COLO829 (cell line): ENCODE results near the gene NEK10.
"Not testable (repeated sequence)": the region's sequence is repeated elsewhere in the genome, so short reads cannot be mapped to it uniquely, and the experiment has no call there.

Source experiments
- DNase-seq: peaks from one replicate; pipeline ENCODE4 v3.0.0; 2012; ENCODE audit warnings: low spot score

Gene NEK10

DNA sequence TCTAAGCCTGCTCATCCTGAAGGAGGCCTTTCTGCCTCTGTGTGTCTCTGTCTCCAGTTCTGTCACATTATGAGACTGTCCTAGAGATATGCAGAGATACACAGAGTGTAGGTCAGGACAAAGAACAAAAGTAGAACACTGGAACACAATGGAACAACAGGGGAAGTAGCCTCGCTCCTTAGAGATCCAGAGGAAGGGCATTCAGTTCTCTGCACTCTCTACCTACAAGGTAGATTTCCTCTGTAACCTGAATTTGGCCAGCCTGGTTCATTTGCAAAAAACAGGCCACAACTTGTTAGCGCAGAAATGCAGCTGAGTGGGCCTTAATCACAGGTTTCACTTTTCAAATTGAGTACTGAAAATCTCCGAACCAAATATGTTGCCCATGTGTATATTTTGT lies 19.4 kb downstream of the NEK10 start:
- no peak for DNase-seq

GRCh38 chr3:27345959-27346865 lies 23.0 kb downstream of the NEK10 start:
- no peak for DNase-seq

DNA sequence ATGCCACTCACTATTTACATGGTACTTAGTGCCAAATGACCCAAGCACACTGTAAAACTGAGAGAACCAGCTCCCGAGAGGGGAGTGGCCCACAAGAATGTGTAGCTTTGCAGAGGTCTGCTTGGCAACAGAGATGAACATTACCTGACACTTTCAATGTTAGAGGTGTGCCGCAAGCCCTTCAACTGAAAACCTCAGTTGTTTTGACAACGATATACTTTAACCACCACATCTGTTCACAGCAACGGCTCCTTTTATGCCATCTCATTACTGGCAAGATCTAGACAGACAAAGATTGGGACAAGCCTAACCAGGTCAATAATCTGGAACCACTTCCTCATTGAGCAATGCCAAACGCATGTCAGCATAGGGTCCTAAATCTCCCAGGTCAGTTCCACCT lies 23.7 kb downstream of the NEK10 start:
- no peak for DNase-seq

- no peak for DNase-seq
These were observed 24.1 kb downstream of the NEK10 start for GRCh38 chr3:27345045-27345444.

DNA sequence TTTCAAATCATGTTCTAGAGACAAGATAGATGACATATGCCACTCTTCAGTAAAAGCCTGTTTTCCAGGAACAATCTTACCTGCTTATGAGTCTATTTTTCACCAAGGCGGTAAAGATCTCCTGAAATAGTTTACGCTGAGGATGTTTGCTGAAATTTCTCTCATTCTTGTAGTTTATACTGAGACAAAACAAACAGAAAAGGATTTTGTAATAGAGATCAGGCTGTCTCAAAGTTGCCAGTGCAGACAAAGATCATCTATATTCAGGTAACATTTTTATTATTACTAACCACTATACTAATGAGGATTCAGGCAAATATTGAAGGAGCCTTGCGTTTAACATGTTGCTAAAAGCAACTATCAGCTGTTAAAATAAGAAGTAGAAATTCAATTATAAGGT lies 25.0 kb downstream of the NEK10 start:
- DNase-seq: no peak

DNA sequence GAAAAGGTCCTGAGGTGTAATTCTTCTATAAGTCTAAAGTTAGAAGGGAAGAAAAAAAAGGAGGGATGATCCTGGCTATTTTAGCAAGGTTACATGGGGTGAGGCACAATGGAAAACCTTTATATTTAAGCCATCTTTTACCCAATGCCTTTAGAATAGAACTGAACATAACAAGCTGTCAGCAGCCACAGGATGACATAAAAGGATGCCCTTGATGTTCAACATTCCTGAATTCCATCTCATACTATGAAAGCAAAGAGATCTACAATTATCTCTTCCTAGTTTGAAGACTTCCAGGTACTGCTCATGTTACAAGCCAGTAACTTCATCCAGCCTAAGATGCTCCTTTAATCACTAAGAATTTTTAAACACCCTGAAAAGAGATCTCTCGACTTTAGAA lies 26.9 kb downstream of the NEK10 start:
- DNase-seq: no peak

- no peak for DNase-seq
These were observed 28.6 kb downstream of the NEK10 start for GRCh38 chr3:27340534-27340933.

GRCh38 chr3:27335571-27335970 lies 33.6 kb downstream of the NEK10 start:
- DNase-seq: no peak

GRCh38 chr3:27333843-27334242 lies 35.3 kb downstream of the NEK10 start:
- DNase-seq: no peak

- not testable (repeated sequence) for DNase-seq
These were observed 40.0 kb downstream of the NEK10 start for GRCh38 chr3:27328982-27329762.

- DNase-seq: peak; percentile 82
These were observed 42.3 kb downstream of the NEK10 start for GRCh38 chr3:27326629-27327545.

DNA sequence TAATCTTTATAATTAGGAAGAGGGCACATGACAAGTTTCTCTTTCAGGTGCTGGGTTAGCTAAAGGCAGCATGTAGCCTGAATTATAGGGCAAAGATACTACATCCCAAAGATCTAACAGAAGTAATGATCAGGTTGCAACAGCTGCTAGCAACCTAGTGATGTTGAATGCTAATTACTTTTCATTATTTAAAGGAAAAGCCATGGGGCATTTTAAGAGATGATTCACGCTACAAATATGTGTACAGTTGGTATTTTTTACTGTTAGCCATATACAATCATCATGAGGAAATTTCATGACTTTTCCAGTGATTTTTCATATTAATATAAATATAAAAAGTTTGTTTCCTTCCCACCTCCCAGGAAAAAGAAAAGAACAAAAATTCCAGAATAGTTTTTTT lies 43.0 kb downstream of the NEK10 start:
- peak; percentile 53 for DNase-seq

DNA sequence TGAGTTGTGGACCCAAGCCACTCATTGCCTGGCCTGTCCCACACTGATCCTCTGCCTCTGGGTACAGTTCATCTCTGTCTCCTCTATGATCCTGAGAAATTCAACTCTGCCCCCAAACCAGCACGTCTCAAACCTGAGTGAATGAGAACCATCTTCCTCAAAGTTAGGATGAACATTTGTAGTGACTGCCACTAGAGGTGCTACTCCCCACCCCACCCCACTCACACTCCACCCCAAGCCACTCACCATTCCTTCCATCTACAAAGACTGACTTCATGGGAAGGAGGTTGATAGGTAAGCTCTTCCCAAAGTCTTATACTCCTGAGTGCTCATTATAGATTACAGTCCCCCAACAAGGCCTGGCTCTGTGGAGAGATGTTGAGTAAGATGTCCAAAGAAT lies 43.8 kb downstream of the NEK10 start:
- DNase-seq: no peak

- no peak for DNase-seq
These were observed 44.5 kb downstream of the NEK10 start for GRCh38 chr3:27324686-27325085.

- DNase-seq: no peak
These were observed 46.1 kb downstream of the NEK10 start for GRCh38 chr3:27323087-27323570.

GRCh38 chr3:27322634-27323033 lies 46.5 kb downstream of the NEK10 start:
- DNase-seq: no peak

DNA sequence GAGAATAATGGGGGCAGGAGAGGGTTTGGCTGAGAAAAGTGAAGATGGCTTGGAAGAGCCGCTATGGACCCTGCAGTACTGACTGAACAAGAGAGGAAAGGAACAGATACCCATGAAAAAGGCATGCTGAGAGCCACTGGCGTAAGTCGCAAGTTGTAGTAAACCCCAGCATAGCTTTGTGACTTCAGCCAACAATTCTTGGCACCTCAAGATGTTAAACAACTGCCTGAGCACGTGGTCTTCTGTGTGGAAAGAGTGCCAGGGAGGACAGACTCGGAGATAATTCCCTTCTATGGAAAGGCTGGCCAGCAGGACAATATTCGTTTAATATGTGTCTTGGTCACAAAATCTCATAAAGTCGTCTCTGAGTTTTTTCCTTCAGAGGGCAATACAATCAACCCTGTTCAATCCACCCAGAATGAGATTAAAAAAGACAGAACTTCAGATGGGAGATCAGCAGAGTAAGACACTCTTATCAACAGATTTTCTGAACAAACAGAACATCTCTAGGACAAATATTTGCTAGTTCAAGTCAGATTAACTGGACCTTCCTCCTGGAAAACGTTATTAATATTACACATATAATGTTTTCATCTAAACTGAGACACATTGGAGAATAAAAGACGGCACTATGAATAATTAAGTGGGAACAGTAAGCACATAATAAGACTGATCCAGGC lies 49.2 kb downstream of the NEK10 start:
- no peak for DNase-seq

DNA sequence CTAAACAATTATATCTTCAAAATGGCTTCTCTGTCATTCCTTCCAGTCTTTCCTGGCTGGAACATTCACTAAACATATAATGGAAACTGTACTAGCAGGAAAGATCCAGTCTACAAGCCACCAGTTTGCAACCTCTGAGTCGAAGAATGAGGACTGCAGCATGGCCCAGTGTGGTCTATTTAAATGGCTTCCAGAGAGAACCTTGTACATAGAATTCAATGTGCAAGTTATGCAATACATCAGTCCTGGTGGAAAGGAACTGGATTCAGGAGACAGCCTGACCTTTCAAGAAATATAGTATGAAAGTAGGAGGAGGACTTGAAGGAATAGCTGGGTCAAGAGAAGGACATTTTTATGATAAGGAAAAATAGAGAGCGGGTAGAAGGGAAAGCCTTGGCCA lies 49.9 kb downstream of the NEK10 start:
- no peak for DNase-seq

DNA sequence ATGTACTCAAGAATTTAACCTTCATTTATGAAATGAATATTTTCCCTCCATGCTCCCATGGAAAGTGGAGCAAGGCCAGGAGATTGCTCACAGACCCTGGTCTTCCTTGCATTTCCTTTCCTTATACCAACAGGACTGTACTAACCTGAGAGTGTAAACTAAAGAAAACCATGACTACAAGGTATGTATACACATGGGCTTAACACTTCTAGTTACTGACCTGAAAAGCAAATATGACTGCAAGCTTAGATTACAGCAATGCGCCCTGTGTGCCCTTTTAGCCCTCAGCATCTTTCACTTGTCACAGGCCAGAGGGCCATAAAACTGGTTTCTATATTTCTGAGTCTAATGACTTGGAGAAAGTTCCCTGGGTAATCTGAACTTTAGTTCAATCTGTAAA lies 52.1 kb downstream of the NEK10 start:
- DNase-seq: no peak

- DNase-seq: no peak
These were observed 54.2 kb downstream of the NEK10 start for GRCh38 chr3:27315003-27315402.

- peak; percentile 81 for DNase-seq
These were observed 57.0 kb downstream of the NEK10 start for GRCh38 chr3:27312044-27312668.
